Testis (tissue), 3 donors: Measurements from ENCODE around the gene PTPRN2. TPM values are rescaled to one million over a fixed set of nuclear protein-coding genes. Genes with fewer than 3 reads are reported as not detected.

ENCODE experiments used
- DNase-seq: peaks from one replicate; pipeline ENCODE4 v3.0.0-alpha.2; 2019
- H3K27ac ChIP-seq, 2 donors: fragments of 200-600 bp; sonication (generic); one replicate each; pipeline ENCODE4 v1.5.1; 2019
- H3K27me3 ChIP-seq: fragments of 200-600 bp; sonication (generic); one replicate; pipeline ENCODE4 v1.5.1; 2019
- H3K36me3 ChIP-seq: fragments of 200-600 bp; sonication (generic); one replicate; pipeline ENCODE4 v1.5.1; 2017; ENCODE audit warnings: low read depth; ENCODE audit errors: missing control alignments
- H3K4me1 ChIP-seq: fragments of 200-600 bp; sonication (generic); one replicate; pipeline ENCODE4 v1.5.1; 2019
- H3K4me3 ChIP-seq, 2 donors: fragments of 200-600 bp; sonication (generic); one replicate each; pipeline ENCODE4 v1.5.1; 2017 to 2019
- H3K9me3 ChIP-seq: fragments of 200-600 bp; sonication (generic); one replicate; pipeline ENCODE4 v1.5.1; 2017
- CTCF ChIP-seq, 3 experiments: fragments of 450-650 bp in 2 of 3; fragments of 200-600 bp in 1 of 3; sonication (generic) in 1 of 3; IDR thresholded peaks; one replicate each; pipeline ENCODE4 v1.5.1; 2016 to 2019; ENCODE audit warnings: antibody characterized with exemption in 3 of 3, mild to moderate bottlenecking in 2 of 3, moderate library complexity in 1 of 3
- POLR2A ChIP-seq: fragments of 450-650 bp; IDR thresholded peaks from one replicate; pipeline ENCODE4 v1.6.1; 2017; ENCODE audit warnings: antibody characterized with exemption, mild to moderate bottlenecking, moderate library complexity
- WGBS, 2 donors: methylation state at CpG; one replicate each; pipeline ENCODE4 v1.1.5; 2018; 5-methylcytosine and 5-hydroxymethylcytosine counted together
- intact Hi-C: fragments of 100-400 bp; cut with DNase I; formaldehyde crosslinking; loops from one replicate; pipeline ENCODE4 v1.15.1; 2023; ENCODE audit warnings: low total_unique reads
- polyA plus RNA-seq: library from polyadenylated mRNA; stranded (reverse); fragments of 350-450 nt; fragmentation: Illumina TruSeq; extraction: RNeasy Lipid Tissue Mini Kit (QIAGEN cat#74804); gene quantifications from one replicate; pipeline ENCODE4 v1.2.3, GENCODE V29; 2014; ENCODE audit warnings: low read depth, low replicate concordance; ENCODE audit not compliant: insufficient read depth
- total RNA-seq, 2 donors: library from RNA; depleted of rRNA; stranded (reverse); fragments of >200 nt; gene quantifications; one replicate each; pipeline ENCODE4 v1.2.3, GENCODE V29; 2016

PTPRN2 gene
- total and polyA plus RNA-seq, 3 donors from 2014 or later, result 9.3 to 10.8 (median 9.8) TPM

GRCh38 chr7:157763279-157764000 lies 824.2 kb downstream of the PTPRN2 start:
- intact Hi-C loops, result no loop called here
- DNase-seq, result no peak
- H3K27me3 ChIP-seq, result no peaks in the 10 kb centered on the region
- no peaks in the 10 kb centered on the region for H3K4me1 ChIP-seq
- TF ChIP-seq CTCF (IDR thresholded peaks at IDR 0.05), result no peak
- TF ChIP-seq POLR2A, result no peak
- H3K9me3 ChIP-seq, result no peaks in the 10 kb centered on the region
- H3K36me3 ChIP-seq, result no peaks in the 10 kb centered on the region
- WGBS, 2 donors, result 89 to 94% methylated on average over 3 to 14 of the region's 14 CpGs
- H3K27ac ChIP-seq, result no peak overlapping the region
- H3K4me3 ChIP-seq, result no peak overlapping the region

GRCh38 chr7:157762824-157763223 lies 824.8 kb downstream of the PTPRN2 start:
- TF ChIP-seq CTCF (IDR thresholded peaks at IDR 0.05), result no peak
- TF ChIP-seq POLR2A, result no peak
- Histone ChIP-seq H3K36me3 (no peaks in the 10 kb centered on the region), H3K4me1 (no peaks in the 10 kb centered on the region), H3K27ac (no peak overlapping the region), H3K9me3 (no peaks in the 10 kb centered on the region), H3K27me3 (no peaks in the 10 kb centered on the region), H3K4me3 (no peak overlapping the region)
- 83 to 97% methylated on average over 6 to 13 of the region's 13 CpGs for WGBS, 2 donors
- intact Hi-C loops, result no loop called here
- no peak for DNase-seq

GRCh38 chr7:157760004-157760730 lies 827.5 kb downstream of the PTPRN2 start:
- Histone ChIP-seq H3K4me1 (no peaks in the 10 kb centered on the region), H3K27ac (no peak overlapping the region), H3K9me3 (no peaks in the 10 kb centered on the region), H3K27me3 (no peaks in the 10 kb centered on the region), H3K4me3 (no peak overlapping the region), H3K36me3 (no peaks in the 10 kb centered on the region)
- WGBS, 2 donors, result 72 to 75% methylated on average over 11 to 17 of the region's 17 CpGs
- no peak for TF ChIP-seq CTCF (IDR thresholded peaks at IDR 0.05)
- no peak for TF ChIP-seq POLR2A
- intact Hi-C loops, result no loop called here
- DNase-seq, result no peak

- H3K4me1 ChIP-seq, result no peaks in the 10 kb centered on the region
- no peak for TF ChIP-seq POLR2A
- TF ChIP-seq CTCF (IDR thresholded peaks at IDR 0.05), result no peak
- no peaks in the 10 kb centered on the region for H3K9me3 ChIP-seq
- intact Hi-C loops, result no loop called here
- H3K27me3 ChIP-seq, result no peaks in the 10 kb centered on the region
- no peaks in the 10 kb centered on the region for H3K36me3 ChIP-seq
- no peak for DNase-seq
- H3K27ac ChIP-seq, result no peak overlapping the region
- WGBS, 2 donors, result 91% methylated on average over 19 of the region's 19 CpGs
- no peak overlapping the region for H3K4me3 ChIP-seq
Observed at GRCh38 chr7:157759246-157759805, 828.3 kb downstream of the PTPRN2 start.
